OCI-LY1 (cell line): ENCODE results near the gene AMBRA1.

Experiments used
- CTCF ChIP-seq: fragments of 200-600 bp; sonication (generic), shearing (Covaris generic); IDR thresholded peaks from 2 replicates; pipeline ENCODE4 v1.5.1; 2017; ENCODE audit warnings: mild to moderate bottlenecking, antibody characterized with exemption, low read length, moderate library complexity, mixed read lengths
- EZH2 ChIP-seq: fragments of 200-600 bp; sonication (generic), shearing (Covaris generic); IDR thresholded peaks from 2 replicates; pipeline ENCODE4 v1.8.0; 2017; ENCODE audit warnings: borderline replicate concordance, mixed run types, mild to moderate bottlenecking, antibody characterized with exemption, low read length, moderate library complexity, mixed read lengths

GRCh38 chr11:46526216-46527215, 67.3 kb downstream of the AMBRA1 start:
- TF ChIP-seq EZH2 (no peak), CTCF (no peak)
